Memory B cell (primary cell): ENCODE results near the gene KRTAP4-1.
"Not testable (repeated sequence)": the region's sequence is repeated elsewhere in the genome, so short reads cannot be mapped to it uniquely, and the experiment has no call there.

Source experiments
- ATAC-seq: fragments of 150-1000 bp; cut with Tn5 transposase; 2 replicates; pipeline ENCODE4 v1.10.0; 2021; ENCODE audit warnings: low read depth, mild to moderate bottlenecking, moderate library complexity
- DNase-seq, 2 donors: peaks; one replicate each; pipeline ENCODE4 v3.0.0; 2022; ENCODE audit warnings: low spot score in 2 of 2
- H3K27ac Mint-ChIP-seq: one replicate; pipeline ENCODE4 v1.8.0; 2022; ENCODE audit warnings: mild to moderate bottlenecking, moderate library complexity, mixed read lengths
- H3K27me3 Mint-ChIP-seq: one replicate; pipeline ENCODE4 v1.8.0; 2022; ENCODE audit warnings: mixed read lengths
- H3K36me3 Mint-ChIP-seq: one replicate; pipeline ENCODE4 v1.8.0; 2022; ENCODE audit warnings: mild to moderate bottlenecking, mixed read lengths
- H3K4me1 Mint-ChIP-seq: one replicate; pipeline ENCODE4 v1.8.0; 2022; ENCODE audit warnings: mixed read lengths
- H3K4me3 Mint-ChIP-seq: one replicate; pipeline ENCODE4 v1.8.0; 2022; ENCODE audit warnings: mild to moderate bottlenecking, moderate library complexity, mixed read lengths
- H3K9me3 Mint-ChIP-seq: one replicate; pipeline ENCODE4 v1.8.0; 2022; ENCODE audit warnings: mixed read lengths

Gene KRTAP4-1

DNA sequence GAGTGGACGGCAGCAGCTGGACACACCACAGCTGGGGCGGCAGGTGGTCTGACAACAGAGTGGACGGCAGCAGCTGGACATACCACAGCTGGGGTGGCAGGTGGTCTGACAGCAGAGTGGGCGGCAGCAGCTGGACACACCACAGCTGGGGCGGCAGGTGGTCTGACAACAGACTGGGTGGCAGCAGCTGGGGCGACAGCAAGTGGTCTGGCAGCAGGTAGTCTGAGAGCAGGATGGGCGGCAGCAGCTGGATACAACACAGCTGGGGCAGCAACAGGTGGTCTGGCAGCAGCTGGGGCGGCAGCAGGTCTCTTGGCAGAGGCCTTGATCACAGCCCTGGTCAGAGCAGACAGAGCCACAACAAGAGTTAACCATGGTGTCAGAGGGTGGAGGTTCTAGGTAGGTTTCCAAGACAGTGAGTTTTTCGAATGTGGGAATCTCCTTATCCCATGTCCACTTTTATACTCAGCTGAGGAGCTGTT, at the start of gene KRTAP4-1:
KRTAP4-1 (minus strand) TSS at position 432 of the 482 bp plus-strand sequence; CDS start at position 375, 57 bp downstream.
- no peak for DNase-seq
- peaks cover 21% of the 10 kb centered on the region for H3K27me3 Mint-ChIP-seq
- H3K27ac Mint-ChIP-seq = no peak within 1 kb of the TSS
- no peaks in the 10 kb centered on the region for H3K4me1 Mint-ChIP-seq
- H3K4me3 Mint-ChIP-seq = no peak within 1 kb of the TSS
- no peak for ATAC-seq
- peaks cover 1% of the 10 kb centered on the region for H3K9me3 Mint-ChIP-seq
- H3K36me3 Mint-ChIP-seq = no peaks in the 10 kb centered on the region

DNA sequence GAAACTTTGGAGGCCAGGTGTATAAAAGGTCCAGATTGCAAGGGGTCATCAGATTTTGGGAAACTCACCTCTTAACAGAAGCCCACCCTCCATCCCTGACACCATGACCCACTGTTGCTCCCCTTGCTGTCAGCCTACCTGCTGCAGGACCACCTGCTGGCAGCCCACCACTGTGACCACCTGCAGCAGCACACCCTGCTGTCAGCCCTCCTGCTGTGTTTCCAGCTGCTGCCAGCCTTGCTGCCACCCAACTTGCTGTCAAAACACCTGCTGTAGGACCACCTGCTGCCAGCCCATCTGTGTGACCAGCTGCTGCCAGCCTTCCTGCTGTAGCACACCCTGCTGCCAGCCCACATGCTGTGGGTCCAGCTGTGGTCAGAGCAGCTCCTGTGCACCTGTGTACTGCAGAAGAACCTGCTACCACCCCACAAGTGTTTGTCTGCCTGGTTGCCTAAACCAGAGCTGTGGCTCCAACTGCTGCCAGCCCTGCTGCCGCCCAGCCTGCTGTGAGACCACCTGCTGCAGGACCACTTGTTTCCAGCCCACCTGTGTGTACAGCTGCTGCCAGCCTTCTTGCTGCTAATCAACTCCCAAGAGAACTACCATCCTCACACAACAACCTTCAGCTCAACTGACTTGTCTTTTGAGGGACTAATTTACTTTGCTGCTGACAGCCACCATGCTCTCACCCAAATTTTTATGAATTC, 47.8 kb upstream of the KRTAP4-1 start, which contains the start of gene KRTAP9-3:
KRTAP9-3 (plus strand) TSS at position 51 of the 707 bp plus-strand sequence; CDS start at position 104, 53 bp downstream.
- H3K27me3 Mint-ChIP-seq = peaks cover 32% of the 10 kb centered on the region
- not testable (repeated sequence) for ATAC-seq, H3K4me1 Mint-ChIP-seq, H3K4me3 Mint-ChIP-seq, H3K36me3 Mint-ChIP-seq, H3K9me3 Mint-ChIP-seq, H3K27ac Mint-ChIP-seq, DNase-seq

DNA sequence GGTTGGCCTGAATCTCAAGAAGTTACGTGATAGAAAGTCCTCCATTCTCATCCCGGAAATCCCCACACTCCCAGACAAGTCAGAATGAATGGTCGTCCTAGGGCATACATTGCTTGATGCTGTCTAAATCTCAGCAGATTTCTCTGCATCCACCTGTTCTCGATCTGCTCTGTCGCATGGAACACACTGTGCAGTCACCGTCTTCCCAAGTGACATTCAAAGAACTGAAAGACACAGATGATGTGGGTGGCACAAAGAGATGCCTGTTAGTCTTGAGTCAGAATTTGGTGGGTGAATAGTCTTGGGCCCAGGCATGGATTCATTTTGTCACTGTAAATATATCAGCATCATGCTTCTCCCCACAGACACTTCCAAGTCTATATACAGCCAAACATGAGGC, 47.0 kb upstream of the KRTAP4-1 start:
- Mint-ChIP-seq H3K9me3 (peaks cover 2% of the 10 kb centered on the region), H3K4me3 (no peak overlapping the region), H3K4me1 (peaks cover 6% of the 10 kb centered on the region), H3K36me3 (peaks cover 2% of the 10 kb centered on the region), H3K27ac (no peak overlapping the region), H3K27me3 (peaks cover 29% of the 10 kb centered on the region)
- DNase-seq = no peak
- no peak for ATAC-seq

DNA sequence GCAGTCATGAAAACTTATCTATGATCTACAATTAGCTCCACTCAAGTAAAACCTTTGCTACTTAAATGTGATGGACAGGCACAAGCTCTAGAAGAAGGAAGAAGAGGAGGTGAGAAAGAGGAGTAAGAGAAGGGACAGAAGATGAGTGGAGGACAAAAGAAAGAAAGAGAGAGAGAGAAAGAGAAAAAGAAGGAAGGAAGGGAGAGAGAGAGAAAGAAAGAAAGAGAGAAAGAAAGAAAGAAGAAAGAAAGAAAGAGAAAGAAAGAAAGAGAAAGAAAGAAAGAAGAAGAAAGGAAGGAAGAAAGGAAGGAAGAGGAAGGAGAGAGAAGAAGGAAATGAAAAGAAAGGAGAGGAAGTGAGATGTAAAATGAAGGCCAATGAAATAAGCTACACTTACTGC, 45.4 kb upstream of the KRTAP4-1 start:
- Mint-ChIP-seq H3K4me1 (peaks cover 3% of the 10 kb centered on the region), H3K9me3 (peaks cover 2% of the 10 kb centered on the region), H3K4me3 (no peak overlapping the region), H3K27me3 (peaks cover 20% of the 10 kb centered on the region), H3K36me3 (peaks cover 2% of the 10 kb centered on the region), H3K27ac (no peak overlapping the region)
- ATAC-seq (no peak), DNase-seq (no peak)

DNA sequence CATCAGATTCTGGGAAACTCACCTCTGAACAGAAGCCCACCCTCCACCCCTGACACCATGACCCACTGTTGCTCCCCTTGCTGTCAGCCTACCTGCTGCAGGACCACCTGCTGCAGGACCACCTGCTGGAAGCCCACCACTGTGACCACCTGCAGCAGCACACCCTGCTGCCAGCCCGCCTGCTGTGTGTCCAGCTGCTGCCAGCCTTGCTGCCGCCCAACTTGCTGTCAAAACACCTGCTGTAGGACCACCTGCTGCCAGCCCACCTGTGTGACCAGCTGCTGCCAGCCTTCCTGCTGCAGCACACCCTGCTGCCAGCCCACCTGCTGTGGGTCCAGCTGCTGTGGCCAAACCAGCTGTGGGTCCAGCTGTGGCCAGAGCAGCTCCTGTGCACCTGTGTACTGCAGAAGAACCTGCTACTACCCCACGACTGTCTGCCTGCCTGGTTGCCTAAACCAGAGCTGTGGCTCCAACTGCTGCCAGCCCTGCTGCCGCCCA, 41.9 kb upstream of the KRTAP4-1 start, which contains the start of gene KRTAP9-2:
KRTAP9-2 (plus strand) TSS at position 51 of the 498 bp plus-strand sequence; CDS start at position 58, 7 bp downstream.
- not testable (repeated sequence) for H3K27me3 Mint-ChIP-seq, DNase-seq, H3K4me3 Mint-ChIP-seq, H3K27ac Mint-ChIP-seq, H3K4me1 Mint-ChIP-seq, H3K9me3 Mint-ChIP-seq, ATAC-seq, H3K36me3 Mint-ChIP-seq

DNA sequence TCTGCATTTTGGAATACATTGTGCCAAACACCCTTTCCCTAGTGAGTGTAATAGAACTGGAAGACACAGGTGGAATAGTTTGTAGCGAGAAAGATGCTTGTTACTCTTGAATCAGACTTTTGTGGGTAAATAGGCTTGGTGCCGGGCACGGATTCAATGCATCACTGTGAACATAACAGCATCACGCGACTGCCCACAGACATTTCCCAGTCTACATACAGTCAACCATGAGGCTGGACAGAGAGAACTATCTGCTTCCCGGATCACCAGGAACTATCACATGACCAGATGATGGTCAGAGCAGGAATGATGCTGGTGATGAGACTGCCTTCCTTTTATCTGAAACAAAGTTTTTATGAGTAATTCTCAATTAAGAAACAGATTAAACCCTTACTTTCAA, 41.3 kb upstream of the KRTAP4-1 start:
- Mint-ChIP-seq H3K4me1 (peaks cover 3% of the 10 kb centered on the region), H3K4me3 (no peak overlapping the region), H3K36me3 (peaks cover 2% of the 10 kb centered on the region), H3K27me3 (peaks cover 9% of the 10 kb centered on the region), H3K27ac (no peak overlapping the region), H3K9me3 (peaks cover 2% of the 10 kb centered on the region)
- ATAC-seq (no peak), DNase-seq (no peak)

DNA sequence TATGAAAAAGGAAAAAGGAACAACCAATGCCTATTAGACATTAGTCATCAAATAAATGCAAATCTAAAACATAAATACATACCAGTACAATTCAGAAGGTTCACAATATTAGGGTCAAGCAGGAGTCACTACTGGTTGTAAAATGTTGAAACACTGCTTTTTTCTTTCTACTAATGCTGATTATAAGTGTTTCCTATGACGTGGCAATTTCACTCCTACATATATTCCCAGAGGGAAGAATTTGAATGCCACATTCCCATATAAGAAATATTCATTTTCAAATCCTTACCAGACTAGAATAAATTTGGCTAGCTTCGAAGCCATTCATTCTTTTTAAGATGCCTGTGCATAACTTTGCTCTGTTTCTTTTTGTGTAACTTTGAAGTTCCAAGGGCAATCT, 39.1 kb upstream of the KRTAP4-1 start:
- H3K4me1 Mint-ChIP-seq = no peaks in the 10 kb centered on the region
- no peak for DNase-seq
- H3K4me3 Mint-ChIP-seq = no peak overlapping the region
- H3K27me3 Mint-ChIP-seq = peaks cover 9% of the 10 kb centered on the region
- H3K27ac Mint-ChIP-seq = no peak overlapping the region
- no peaks in the 10 kb centered on the region for H3K36me3 Mint-ChIP-seq
- ATAC-seq = no peak
- H3K9me3 Mint-ChIP-seq = peaks cover 5% of the 10 kb centered on the region

DNA sequence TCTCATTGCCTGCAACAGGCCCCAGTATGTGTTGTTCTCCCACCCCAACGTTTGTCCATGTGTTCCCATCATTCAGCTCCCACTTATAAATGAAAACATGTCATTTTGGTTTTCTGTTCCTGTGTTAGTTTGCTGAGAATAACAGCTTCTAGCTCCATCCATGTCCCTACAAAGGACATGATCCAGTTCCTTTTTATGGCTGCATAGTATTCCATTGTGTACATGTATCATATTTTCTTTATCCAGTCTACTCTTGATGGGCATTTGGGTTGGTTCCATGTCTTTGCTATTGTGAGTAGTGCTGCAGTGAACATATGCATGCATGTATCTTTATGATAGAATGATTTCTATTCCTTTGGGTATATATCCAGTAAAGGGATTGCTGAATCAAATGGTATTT, 31.0 kb upstream of the KRTAP4-1 start:
- peaks cover 17% of the 10 kb centered on the region for H3K27me3 Mint-ChIP-seq
- ATAC-seq (no peak), DNase-seq (no peak)
- H3K27ac Mint-ChIP-seq = no peak overlapping the region
- H3K36me3 Mint-ChIP-seq = peaks cover 1% of the 10 kb centered on the region
- peaks cover 5% of the 10 kb centered on the region for H3K9me3 Mint-ChIP-seq
- no peaks in the 10 kb centered on the region for H3K4me1 Mint-ChIP-seq
- no peak overlapping the region for H3K4me3 Mint-ChIP-seq

DNA sequence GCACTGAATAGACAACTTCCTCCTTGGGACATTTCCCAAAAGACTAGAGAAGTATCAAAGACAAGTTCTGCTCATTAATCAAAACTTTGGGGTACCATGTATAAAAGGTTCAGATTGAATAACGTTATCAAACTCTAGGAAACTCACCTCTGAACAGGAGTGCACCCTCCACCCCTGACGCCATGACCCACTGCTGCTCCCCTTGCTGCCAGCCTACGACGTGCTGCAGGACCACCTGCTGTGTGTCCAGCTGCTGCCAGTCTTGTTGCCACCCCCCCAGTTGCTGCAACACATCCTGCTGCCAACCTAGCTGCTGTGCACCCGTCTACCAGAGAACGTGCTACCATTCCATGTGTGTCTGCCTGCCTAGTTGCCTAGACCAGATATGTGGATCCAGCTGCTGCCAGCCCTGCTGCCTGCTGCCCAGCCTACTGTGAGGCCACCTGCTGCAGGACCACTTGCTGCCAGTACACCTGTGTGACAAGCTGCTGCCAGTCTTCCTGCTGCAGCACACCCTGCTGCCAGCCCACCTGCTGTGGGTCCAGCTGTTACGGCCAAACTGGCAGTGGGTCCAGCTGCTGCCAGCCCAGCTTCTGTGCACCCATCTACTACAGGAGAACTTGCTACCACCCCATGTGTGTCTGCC, 27.9 kb upstream of the KRTAP4-1 start:
- no peak overlapping the region for H3K4me3 Mint-ChIP-seq
- H3K36me3 Mint-ChIP-seq = no peaks in the 10 kb centered on the region
- ATAC-seq (no peak), DNase-seq (no peak)
- H3K27me3 Mint-ChIP-seq = peaks cover 24% of the 10 kb centered on the region
- H3K9me3 Mint-ChIP-seq = peaks cover 1% of the 10 kb centered on the region
- H3K27ac Mint-ChIP-seq = no peak overlapping the region
- H3K4me1 Mint-ChIP-seq = no peaks in the 10 kb centered on the region

DNA sequence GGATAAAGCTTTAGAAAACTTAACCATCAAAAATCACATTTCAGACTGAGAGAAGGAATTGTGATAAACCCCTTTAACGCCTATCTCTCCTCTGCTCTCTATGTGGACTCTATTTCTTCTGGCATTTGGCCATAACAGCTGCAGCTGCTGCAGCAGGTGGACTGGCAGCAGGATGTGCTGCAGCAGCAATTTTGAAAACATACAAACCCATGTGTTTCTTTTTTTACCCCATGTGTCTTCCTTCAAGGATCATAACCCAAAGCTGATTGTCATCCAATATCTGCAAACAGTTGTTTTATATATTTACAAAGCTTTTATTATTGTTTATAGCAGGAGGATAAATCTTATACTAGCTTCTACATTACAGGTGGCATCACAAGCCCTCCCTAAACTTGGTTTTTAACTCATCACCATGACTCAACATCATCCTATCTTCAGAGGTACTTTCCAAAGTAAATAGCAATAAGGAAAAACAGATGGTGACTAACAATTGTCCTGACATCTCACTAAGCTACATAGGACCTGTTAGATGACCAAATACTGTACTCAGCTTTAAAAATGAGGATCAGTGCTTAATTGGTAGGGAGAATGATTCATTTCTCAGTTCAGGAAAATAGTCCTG, 27.2 kb upstream of the KRTAP4-1 start:
- Mint-ChIP-seq H3K9me3 (peaks cover 1% of the 10 kb centered on the region), H3K27ac (no peak overlapping the region)
- ATAC-seq = no peak

DNA sequence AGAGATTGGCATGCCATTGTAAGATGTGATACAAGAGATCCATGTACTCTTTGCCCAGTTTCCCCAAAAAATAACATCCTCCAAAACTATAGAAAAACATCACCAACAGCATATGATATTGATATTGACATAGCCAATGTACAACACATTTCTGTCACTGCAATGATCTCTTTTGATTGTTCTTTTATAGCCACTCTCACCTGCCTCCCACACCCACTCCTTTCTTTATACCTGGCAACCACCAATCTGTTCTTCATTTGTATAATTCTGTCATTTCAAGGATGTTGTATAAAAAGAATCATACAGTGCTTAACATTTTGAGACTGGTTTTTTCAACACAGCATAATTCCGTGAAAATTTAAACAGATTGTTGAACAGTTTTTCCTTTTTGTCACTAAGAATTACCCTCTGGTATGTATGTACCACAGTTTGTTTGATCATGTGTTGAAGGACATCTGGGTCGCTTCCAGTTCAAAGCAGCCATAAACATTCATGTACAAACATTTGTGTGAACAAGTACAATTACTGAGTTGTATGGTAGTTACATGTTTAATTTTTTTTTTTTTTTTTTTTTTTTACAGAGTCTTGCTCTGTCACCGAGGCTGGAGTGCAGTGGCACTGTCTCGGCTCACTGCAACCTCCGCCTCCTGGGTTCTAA, 14.8 kb upstream of the KRTAP4-1 start:
- no peak overlapping the region for H3K4me3 Mint-ChIP-seq
- DNase-seq (no peak), ATAC-seq (no peak)
- no peak overlapping the region for H3K27ac Mint-ChIP-seq
- H3K36me3 Mint-ChIP-seq = no peaks in the 10 kb centered on the region
- H3K27me3 Mint-ChIP-seq = no peaks in the 10 kb centered on the region
- H3K4me1 Mint-ChIP-seq = no peaks in the 10 kb centered on the region
- peaks cover 5% of the 10 kb centered on the region for H3K9me3 Mint-ChIP-seq

More for the DNA sequence above, 27.2 kb upstream of the KRTAP4-1 start:
- no peak for DNase-seq
- no peaks in the 10 kb centered on the region for H3K36me3 Mint-ChIP-seq
- peaks cover 22% of the 10 kb centered on the region for H3K27me3 Mint-ChIP-seq
- H3K4me3 Mint-ChIP-seq = no peak overlapping the region
- H3K4me1 Mint-ChIP-seq = no peaks in the 10 kb centered on the region

DNA sequence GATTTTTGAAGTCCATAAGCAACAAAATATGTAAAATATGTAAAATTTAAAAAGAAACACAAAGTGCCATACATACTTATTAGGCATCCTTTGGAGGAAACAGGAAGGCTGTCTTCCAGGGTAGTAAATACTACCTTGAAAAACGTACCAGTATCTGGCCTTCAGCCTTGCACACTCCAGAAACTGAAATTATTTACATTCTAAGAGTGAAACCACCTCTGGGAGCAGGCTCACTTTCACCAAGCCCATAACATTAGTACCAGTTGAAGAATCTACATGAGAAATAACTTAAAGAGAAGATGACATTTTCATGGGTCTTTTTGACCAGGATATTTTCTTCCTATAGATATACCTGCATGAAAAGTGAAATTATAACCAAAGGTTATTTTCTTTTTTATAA, 11.4 kb upstream of the KRTAP4-1 start:
- Mint-ChIP-seq H3K4me3 (no peak overlapping the region), H3K9me3 (peaks cover 5% of the 10 kb centered on the region)

DNA sequence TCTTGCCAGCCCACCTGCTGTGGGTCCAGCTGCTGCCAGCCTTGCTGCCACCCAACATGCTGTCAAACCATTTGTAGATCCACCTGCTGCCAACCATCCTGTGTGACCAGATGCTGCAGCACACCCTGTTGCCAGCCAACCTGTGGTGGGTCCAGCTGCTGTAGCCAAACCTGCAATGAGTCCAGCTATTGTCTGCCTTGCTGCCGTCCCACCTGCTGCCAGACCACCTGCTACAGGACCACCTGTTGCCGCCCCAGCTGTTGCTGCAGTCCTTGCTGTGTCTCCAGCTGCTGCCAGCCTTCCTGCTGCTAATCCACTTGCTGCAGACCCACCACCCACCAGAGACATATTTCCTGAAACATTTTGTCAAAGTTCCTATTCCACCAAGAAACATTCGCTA, 5.6 kb upstream of the KRTAP4-1 start:
- Mint-ChIP-seq H3K9me3 (no peaks in the 10 kb centered on the region), H3K4me3 (no peak overlapping the region), H3K36me3 (no peaks in the 10 kb centered on the region), H3K27me3 (peaks cover 31% of the 10 kb centered on the region), H3K27ac (no peak overlapping the region), H3K4me1 (no peaks in the 10 kb centered on the region)
- no peak for ATAC-seq
- DNase-seq = no peak

More for the DNA sequence above, 11.4 kb upstream of the KRTAP4-1 start:
- Mint-ChIP-seq H3K36me3 (no peaks in the 10 kb centered on the region), H3K27me3 (peaks cover 7% of the 10 kb centered on the region), H3K27ac (no peak overlapping the region), H3K4me1 (no peaks in the 10 kb centered on the region)
- no peak for ATAC-seq
- no peak for DNase-seq
